Renal cortical epithelial cell (primary cell): ENCODE data around the gene MYH2. TPM values are rescaled to one million over a fixed set of nuclear protein-coding genes. Genes with fewer than 3 reads are reported as not detected.

Source experiments
- DNase-seq: peaks from one replicate; pipeline ENCODE4 v3.0.0-alpha.2; 2011; ENCODE audit warnings: low read depth
- total RNA-seq: library from RNA; depleted of rRNA; stranded (reverse); fragments of >200 nt; gene quantifications from 2 replicates; pipeline ENCODE4 v1.2.3, GENCODE V29; 2014

MYH2 gene
- total RNA-seq, 1 donor from 2014 or later = not detected

- no peak for DNase-seq
Observed at GRCh38 chr17:10516065-10516464, 33.4 kb downstream of the MYH2 start.

DNA sequence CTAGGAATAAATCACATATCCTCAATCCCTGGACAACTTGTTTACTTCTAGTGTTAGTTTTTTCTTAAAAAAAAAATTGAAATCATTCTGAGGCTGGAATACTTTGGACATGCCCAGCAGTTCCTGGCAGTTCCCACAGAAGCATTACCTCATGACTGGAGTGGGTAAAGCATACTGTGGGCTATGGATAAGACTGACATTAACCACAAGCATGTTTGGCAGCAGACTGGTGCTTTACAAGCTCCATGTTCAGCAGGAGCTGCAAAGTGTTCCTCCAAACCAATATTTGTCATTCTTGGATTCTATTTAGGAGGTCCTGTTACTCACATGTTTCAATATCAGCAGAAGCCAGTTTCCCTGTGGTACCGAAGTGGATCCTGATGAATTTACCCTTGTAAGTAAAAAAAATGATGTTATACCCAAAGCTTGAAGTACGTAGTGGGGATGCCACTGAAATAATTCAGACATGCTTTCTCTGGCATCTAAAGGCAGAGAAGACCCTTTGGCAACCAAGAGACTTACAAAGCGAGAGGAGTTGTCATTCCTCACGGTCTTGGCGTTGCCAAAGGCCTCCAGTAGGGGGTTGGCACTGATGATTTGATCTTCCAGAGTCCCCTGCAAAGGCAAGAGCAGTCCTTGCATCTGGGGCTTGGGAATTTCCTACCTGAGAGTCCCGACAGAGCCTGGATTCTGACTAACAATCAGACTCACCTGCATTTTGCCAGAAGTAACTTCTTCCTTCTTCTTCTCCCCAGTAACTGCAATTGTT lies 36.0 kb downstream of the MYH2 start:
- no peak for DNase-seq

DNA sequence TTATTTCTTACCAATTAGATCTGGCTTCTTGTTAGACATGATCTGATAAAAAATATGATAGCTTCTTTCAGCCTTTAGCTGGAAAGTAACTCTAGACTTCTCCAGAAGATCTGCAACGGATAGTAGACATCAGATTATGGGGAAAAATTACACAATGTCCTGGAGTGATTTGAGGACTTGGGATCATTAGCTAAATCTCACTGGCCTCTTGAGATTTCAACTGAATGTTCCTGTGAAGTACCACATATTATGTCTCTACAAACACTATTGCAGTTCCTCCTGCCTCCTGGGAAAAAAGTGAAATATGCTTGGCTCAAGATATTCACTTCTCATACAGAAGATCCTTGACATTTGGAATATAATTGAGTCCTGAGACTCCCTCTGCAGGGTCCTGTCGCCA lies 36.6 kb downstream of the MYH2 start:
- no peak for DNase-seq

- DNase-seq = no peak
Observed at GRCh38 chr17:10499950-10500349, 49.5 kb downstream of the MYH2 start.

DNA sequence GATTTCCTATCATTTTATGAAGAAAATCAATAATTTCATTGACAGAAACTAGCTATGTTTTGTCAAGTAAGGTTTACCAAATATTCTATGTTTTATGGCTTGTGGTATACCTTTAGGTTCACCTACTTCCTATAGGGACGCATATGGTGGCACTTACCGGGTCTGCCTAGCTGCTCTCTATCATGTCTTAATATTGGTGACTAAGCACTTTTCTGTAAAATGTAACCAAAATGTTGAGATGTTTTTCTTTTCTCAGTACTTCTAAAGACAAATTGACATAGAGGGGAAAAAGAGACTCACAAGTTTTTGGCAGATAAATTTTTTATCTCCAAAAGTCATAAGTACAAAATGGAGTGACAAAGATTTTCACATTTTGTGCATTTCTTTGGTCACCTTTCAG lies 57.5 kb downstream of the MYH2 start:
- no peak for DNase-seq

GRCh38 chr17:10482252-10482651 lies 67.2 kb downstream of the MYH2 start:
- no peak for DNase-seq

DNA sequence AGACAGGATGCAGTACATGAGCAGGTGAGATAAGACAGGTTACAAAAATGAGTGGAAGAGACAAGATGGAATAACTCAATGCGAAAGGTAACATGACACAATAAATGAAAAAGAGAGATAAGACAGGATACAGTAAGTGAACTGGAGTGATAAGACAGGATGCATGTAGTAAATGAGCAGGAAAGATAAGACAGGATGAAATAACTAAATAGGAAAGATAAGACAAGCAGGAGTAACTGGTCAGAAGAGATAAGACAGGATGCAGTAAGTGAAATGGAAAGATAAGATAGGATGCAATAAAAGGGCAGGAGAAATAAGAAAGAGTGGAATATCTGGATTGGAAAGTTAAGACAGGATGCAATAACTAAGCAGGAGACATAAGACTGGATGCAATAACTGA lies 71.8 kb downstream of the MYH2 start:
- DNase-seq = no peak

DNA sequence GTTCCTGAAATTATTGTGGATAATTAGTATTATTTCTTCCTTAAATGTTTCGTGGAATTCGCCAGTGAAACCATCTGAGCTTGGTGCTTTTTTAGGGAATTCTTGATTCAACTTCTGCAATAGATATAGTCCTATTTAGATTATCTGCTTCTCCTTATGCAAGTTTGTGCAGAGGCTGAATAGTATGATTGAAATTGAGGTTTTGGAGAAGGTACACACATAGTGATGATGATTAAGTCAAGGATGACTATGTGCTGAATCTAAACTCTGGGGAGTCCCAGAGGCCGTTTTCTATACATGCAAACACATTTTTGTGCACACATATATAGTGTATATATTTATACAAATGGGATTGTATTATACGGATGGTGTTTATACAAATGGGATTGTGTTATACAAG lies 74.9 kb downstream of the MYH2 start:
- DNase-seq = no peak

- DNase-seq = no peak
Observed at GRCh38 chr17:10471858-10472257, 77.6 kb downstream of the MYH2 start.

Other genes starting within 250 kb of the MYH2 start
- not detected in 2 replicates for gene MYH13, start 176.7 kb downstream of the MYH2 start, total RNA-seq
- not detected in 2 replicates for gene MYH8, start 127.7 kb downstream of the MYH2 start, total RNA-seq
- not detected in 2 replicates for gene MYH4, start 80.1 kb downstream of the MYH2 start, total RNA-seq
- gene MYH1, start 31.1 kb downstream of the MYH2 start, total RNA-seq = not detected in 2 replicates
- gene MYH3, start 107.7 kb upstream of the MYH2 start, total RNA-seq = 0.30 TPM in 1 of 2 replicates, not detected in the other
- gene SCO1, start 147.9 kb upstream of the MYH2 start, total RNA-seq = 39.1 and 48.5 TPM in 2 replicates
- 13.3 and 18.9 TPM in 2 replicates for gene ADPRM, start 147.9 kb upstream of the MYH2 start, total RNA-seq
- gene TMEM220, start 180.4 kb upstream of the MYH2 start, total RNA-seq = 1.6 and 1.9 TPM in 2 replicates